Bronchial epithelial cell (primary cell): ENCODE data around the gene BCKDK. TPM values are rescaled to one million over a fixed set of nuclear protein-coding genes. Genes with fewer than 3 reads are reported as not detected.
"Not testable (repeated sequence)": the region's sequence is repeated elsewhere in the genome, so short reads cannot be mapped to it uniquely, and the experiment has no call there.

ENCODE experiments used
- DNase-seq: peaks from one replicate; pipeline ENCODE4 v3.0.0-alpha.2; 2010; ENCODE audit warnings: low read depth
- FAIRE-seq: peaks from 2 replicates; lab custom pipeline; 2011; peaks lifted over from hg19 to GRCh38; lab: Jason Lieb, UNC
- H3K27me3 ChIP-seq: 2 replicates; pipeline ENCODE4 v1.5.1; 2011; ENCODE audit warnings: low read length; ENCODE audit not compliant: control insufficient read depth, insufficient read depth
- H3K36me3 ChIP-seq: 2 replicates; pipeline ENCODE4 v1.5.1; 2011; ENCODE audit warnings: low read length; ENCODE audit not compliant: control insufficient read depth, insufficient read depth
- H3K4me3 ChIP-seq: 2 replicates; pipeline ENCODE4 v1.5.1; 2011; ENCODE audit warnings: mild to moderate bottlenecking, low read depth, low read length, control low read depth
- CTCF ChIP-seq: IDR thresholded peaks from 2 replicates; pipeline ENCODE4 v1.5.1; 2011; ENCODE audit warnings: mild to moderate bottlenecking, moderate library complexity, low read length, control low read depth, inconsistent platforms; ENCODE audit not compliant: insufficient read depth, severe bottlenecking
- total RNA-seq: library from RNA; depleted of rRNA; stranded (reverse); fragments of >200 nt; gene quantifications from 2 replicates; pipeline ENCODE4 v1.2.1, GENCODE V29; 2014

BCKDK gene
- total RNA-seq, 1 donor from 2014 or later = 7.9 TPM

GRCh38 chr16:31138621-31139578 is 30.7 kb downstream of the BCKDK start:
- peak; percentile 86 for DNase-seq
- no peak for FAIRE-seq
- Histone ChIP-seq H3K27me3 (no peaks in the 10 kb centered on the region), H3K36me3 (no peaks in the 10 kb centered on the region), H3K4me3 (no peak overlapping the region)
- no peak for TF ChIP-seq CTCF

- H3K27me3 ChIP-seq, H3K4me3 ChIP-seq, DNase-seq, FAIRE-seq, H3K36me3 ChIP-seq: not testable (repeated sequence)
Observed at GRCh38 chr16:31141071-31141469, 32.9 kb downstream of the BCKDK start.

GRCh38 chr16:31141489-31142108 is 33.4 kb downstream of the BCKDK start:
- TF ChIP-seq CTCF = no peak
- no peaks in the 10 kb centered on the region for H3K27me3 ChIP-seq
- DNase-seq = peak; percentile 71
- H3K36me3 ChIP-seq = no peaks in the 10 kb centered on the region
- no peak for FAIRE-seq
- peak overlapping the region; percentile 32 for H3K4me3 ChIP-seq

- Histone ChIP-seq H3K27me3 (no peaks in the 10 kb centered on the region), H3K4me3 (peak overlapping the region; percentile 32), H3K36me3 (no peaks in the 10 kb centered on the region)
- TF ChIP-seq CTCF = peak; percentile 96
- FAIRE-seq = no peak
- peak; percentile 91 for DNase-seq
Observed at GRCh38 chr16:31142109-31143010, 34.2 kb downstream of the BCKDK start.

GRCh38 chr16:31143011-31143693 is 35.0 kb downstream of the BCKDK start:
- DNase-seq (no peak), FAIRE-seq (no peak)
- Histone ChIP-seq H3K4me3 (peak overlapping the region; percentile 32), H3K36me3 (no peaks in the 10 kb centered on the region), H3K27me3 (no peaks in the 10 kb centered on the region)
- no peak for TF ChIP-seq CTCF
